ENCODE results near the gene CENPX. TPM values are rescaled to one million over a fixed set of nuclear protein-coding genes. Genes with fewer than 3 reads are reported as not detected.

The CENPX gene
- total RNA-seq, 1 donor from 2014 or later, result 38.7 TPM

- DNase-seq (ENCODE audit: low read depth), result no peak
- no peak for TF ChIP-seq CTCF (IDR thresholded peaks at IDR 0.05; ENCODE audit: insufficient read depth, low read length, severe bottlenecking)
These were observed 6.7 kb upstream of the CENPX start for GRCh38 chr17:82029391-82029790.

GRCh38 chr17:82028966-82029365, 6.3 kb upstream of the CENPX start:
- Histone ChIP-seq H3K27me3 (ENCODE audit: control insufficient read depth, insufficient read depth, low read length) (no peaks in the 10 kb centered on the region), H3K36me3 (ENCODE audit: control insufficient read depth, insufficient read depth, low read length) (peaks cover 2% of the 10 kb centered on the region), H3K4me3 (ENCODE audit: low read depth, low read length) (no peak overlapping the region)
- TF ChIP-seq CTCF (IDR thresholded peaks at IDR 0.05; ENCODE audit: insufficient read depth, low read length, severe bottlenecking), result no peak
- no peak for FAIRE-seq
- no peak for DNase-seq (ENCODE audit: low read depth)

More at GRCh38 chr17:82029391-82029790, 6.7 kb upstream of the CENPX start:
- no peak overlapping the region for H3K4me3 ChIP-seq (ENCODE audit: low read depth, low read length)
- H3K27me3 ChIP-seq (ENCODE audit: control insufficient read depth, insufficient read depth, low read length), result no peaks in the 10 kb centered on the region
- peaks cover 5% of the 10 kb centered on the region for H3K36me3 ChIP-seq (ENCODE audit: control insufficient read depth, insufficient read depth, low read length)
- no peak for FAIRE-seq

- peaks cover 2% of the 10 kb centered on the region for H3K36me3 ChIP-seq (ENCODE audit: control insufficient read depth, insufficient read depth, low read length)
- no peak for TF ChIP-seq CTCF (IDR thresholded peaks at IDR 0.05; ENCODE audit: insufficient read depth, low read length, severe bottlenecking)
- FAIRE-seq, result no peak
- DNase-seq (ENCODE audit: low read depth), result no peak
- no peaks in the 10 kb centered on the region for H3K27me3 ChIP-seq (ENCODE audit: control insufficient read depth, insufficient read depth, low read length)
- H3K4me3 ChIP-seq (ENCODE audit: low read depth, low read length), result no peak overlapping the region
These were observed 5.6 kb upstream of the CENPX start for GRCh38 chr17:82028246-82028645.

- H3K27me3 ChIP-seq (ENCODE audit: control insufficient read depth, insufficient read depth, low read length), result no peaks in the 10 kb centered on the region
- no peak for TF ChIP-seq CTCF (IDR thresholded peaks at IDR 0.05; ENCODE audit: insufficient read depth, low read length, severe bottlenecking)
- DNase-seq (ENCODE audit: low read depth) (no peak), FAIRE-seq (no peak)
- no peak overlapping the region for H3K4me3 ChIP-seq (ENCODE audit: low read depth, low read length)
- peaks cover 2% of the 10 kb centered on the region for H3K36me3 ChIP-seq (ENCODE audit: control insufficient read depth, insufficient read depth, low read length)
These were observed 2.9 kb upstream of the CENPX start for GRCh38 chr17:82025401-82026107.

GRCh38 chr17:82024859-82025258, 2.2 kb upstream of the CENPX start:
- DNase-seq (ENCODE audit: low read depth), result no peak
- Histone ChIP-seq H3K27me3 (ENCODE audit: control insufficient read depth, insufficient read depth, low read length) (no peaks in the 10 kb centered on the region), H3K4me3 (ENCODE audit: low read depth, low read length) (no peak overlapping the region), H3K36me3 (ENCODE audit: control insufficient read depth, insufficient read depth, low read length) (peaks cover 2% of the 10 kb centered on the region)
- FAIRE-seq, result no peak
- TF ChIP-seq CTCF (IDR thresholded peaks at IDR 0.05; ENCODE audit: insufficient read depth, low read length, severe bottlenecking), result no peak
